Endothelial cell of umbilical vein (primary cell): Measurements from ENCODE around the gene PUS10. TPM values are rescaled to one million over a fixed set of nuclear protein-coding genes. Genes with fewer than 3 reads are reported as not detected.

ENCODE experiments used
- BruUV-seq: library from RNA; stranded (reverse); fragments of 400-500 nt; replicated peaks from 2 replicates; lab custom pipeline; 2021; lab: Mats Ljungman, UMichigan
- CTCF ChIA-PET: fragments of 300-600, 350-600 bp; sonication (Branson Sonifier 250); formaldehyde crosslinking; loops from one replicate; lab custom pipeline; 2021; ENCODE audit warnings: antibody characterized with exemption, inconsistent platforms; lab: Charles Lee
- POLR2A ChIA-PET: fragments of 300-600, 350-600 bp; sonication (Branson Sonifier 250); formaldehyde crosslinking; loops from one replicate; lab custom pipeline; 2021; ENCODE audit warnings: antibody characterized with exemption, inconsistent platforms; lab: Charles Lee
- DNase-seq: peaks from one replicate; pipeline ENCODE4 v3.0.0-alpha.2; 2011; ENCODE audit warnings: low read depth, low spot score
- FAIRE-seq: peaks from 2 replicates; lab custom pipeline; 2011; peaks lifted over from hg19 to GRCh38; lab: Jason Lieb, UNC
- H2AFZ ChIP-seq: 2 replicates; pipeline ENCODE4 v1.6.0; 2012; ENCODE audit warnings: low read depth, low read length, control low read depth, inconsistent platforms
- H3K27ac ChIP-seq: 2 replicates; pipeline ENCODE4 v1.5.1; 2011; ENCODE audit warnings: low read depth, mild to moderate bottlenecking, control low read depth, low read length, moderate library complexity; ENCODE audit not compliant: insufficient read depth
- H3K27me3 ChIP-seq, 2 experiments: 2 replicates each; pipeline versions ENCODE4 v1.6.0 to v1.6.1; 2011; ENCODE audit warnings: low read length in 2 of 2, mixed read lengths in 1 of 2; ENCODE audit not compliant: control insufficient read depth in 2 of 2, insufficient read depth in 2 of 2
- H3K36me3 ChIP-seq, 2 experiments: 2 replicates in 1 of 2; 3 replicates in 1 of 2; pipeline ENCODE4 v1.5.1; 2011; ENCODE audit warnings: low read length in 2 of 2, mild to moderate bottlenecking in 1 of 2, moderate library complexity in 1 of 2; ENCODE audit not compliant: control insufficient read depth in 2 of 2, insufficient read depth in 2 of 2; ENCODE audit errors: extremely low read depth in 1 of 2
- H3K4me1 ChIP-seq: 3 replicates; pipeline ENCODE4 v1.5.1; 2011; ENCODE audit warnings: mild to moderate bottlenecking, low read length; ENCODE audit not compliant: control insufficient read depth, insufficient read depth; ENCODE audit errors: extremely low read depth
- H3K4me2 ChIP-seq: 2 replicates; pipeline ENCODE4 v1.6.1; 2011; ENCODE audit warnings: low read length, control low read depth, mixed read lengths; ENCODE audit not compliant: insufficient read depth
- H3K4me3 ChIP-seq, 3 experiments: fragments of 200-600 bp in 1 of 3; sonication (generic), shearing (Covaris generic) in 1 of 3; replicated peaks in 1 of 3; 2 replicates each; pipeline ENCODE4 v1.5.1; 2011 to 2016; ENCODE audit warnings: control low read depth in 3 of 3, low read length in 3 of 3, mild to moderate bottlenecking in 2 of 3, inconsistent platforms in 1 of 3, low read depth in 1 of 3, moderate library complexity in 1 of 3; ENCODE audit not compliant: insufficient read depth in 1 of 3
- H3K79me2 ChIP-seq: 2 replicates; pipeline ENCODE4 v1.6.0; 2012; ENCODE audit warnings: low read length, inconsistent platforms; ENCODE audit not compliant: control insufficient read depth, insufficient read depth
- H3K9ac ChIP-seq: replicated peaks from 2 replicates; pipeline ENCODE3; 2011; ENCODE audit warnings: low read length, control low read depth; ENCODE audit not compliant: insufficient read depth; ENCODE audit errors: extremely low read depth
- H3K9me1 ChIP-seq: replicated peaks from 3 replicates; pipeline ENCODE4 v1.6.0; 2011; ENCODE audit warnings: mild to moderate bottlenecking, low read length; ENCODE audit not compliant: control insufficient read depth, insufficient read depth; ENCODE audit errors: extremely low read depth
- H3K9me3 ChIP-seq: replicated peaks from 2 replicates; pipeline ENCODE4 v1.5.1; 2012; ENCODE audit warnings: low read length, inconsistent platforms; ENCODE audit not compliant: control insufficient read depth, insufficient read depth
- H4K20me1 ChIP-seq: replicated peaks from 2 replicates; pipeline ENCODE3; 2011; ENCODE audit warnings: mild to moderate bottlenecking, low read length; ENCODE audit not compliant: control insufficient read depth, insufficient read depth; ENCODE audit errors: extremely low read depth
- EZH2 ChIP-seq: IDR thresholded peaks from 2 replicates; pipeline ENCODE4 v1.6.1; 2012; ENCODE audit warnings: borderline replicate concordance, low read depth, mild to moderate bottlenecking, moderate library complexity, low read length, inconsistent platforms; ENCODE audit not compliant: severe bottlenecking
- FOS ChIP-seq: IDR thresholded peaks from 2 replicates; pipeline ENCODE4 v1.6.1; 2011; ENCODE audit warnings: mild to moderate bottlenecking, low read length, moderate library complexity, borderline replicate concordance; ENCODE audit not compliant: insufficient read depth
- GATA2 ChIP-seq: IDR thresholded peaks from 2 replicates; pipeline ENCODE4 v1.7.0; 2011; ENCODE audit warnings: low read depth, mild to moderate bottlenecking, moderate library complexity, mixed read lengths, low read length; ENCODE audit not compliant: insufficient read length, insufficient read depth
- JUN ChIP-seq: IDR thresholded peaks from 2 replicates; pipeline ENCODE4 v1.6.1; 2011; ENCODE audit warnings: borderline replicate concordance, low read depth; ENCODE audit not compliant: insufficient read length, insufficient read depth
- MYC ChIP-seq: IDR thresholded peaks from one replicate; pipeline ENCODE4 v1.6.1; 2011; ENCODE audit warnings: mild to moderate bottlenecking, low read depth, low read length
- POLR2A ChIP-seq: IDR thresholded peaks from 2 replicates; pipeline ENCODE4 v1.6.1; 2012; ENCODE audit warnings: low read depth, mild to moderate bottlenecking, control low read depth, low read length
- POLR2AphosphoS5 ChIP-seq: IDR thresholded peaks from 2 replicates; pipeline ENCODE4 v1.6.1; 2012; ENCODE audit warnings: low read depth, mild to moderate bottlenecking, control low read depth, low read length, moderate library complexity; ENCODE audit not compliant: insufficient read depth
- dilution Hi-C: fragments of 300-500 bp; cut with MboI; formaldehyde crosslinking; loops from one replicate; pipeline ENCODE4 v1.15.0; 2019; ENCODE audit warnings: low sequenced_read_pairs; ENCODE audit not compliant: extremely low pct_ligation_motif_present
- intact Hi-C: fragments of 100-400 bp; cut with micrococcal nuclease; formaldehyde crosslinking; loops from one replicate; pipeline ENCODE4 v1.10.0; 2022
- polyA plus RNA-seq, 4 experiments: library from polyadenylated mRNA; depleted of rRNA in 3 of 4; stranded (reverse) in 3 of 4; unstranded in 1 of 4; fragments of >200 nt; gene quantifications; 2 replicates each; pipeline versions ENCODE4 v1.2.1 to v1.2.3, GENCODE V29; 2011 to 2012; ENCODE audit warnings: missing spikeins in 1 of 4
- total RNA-seq: library from RNA; stranded (reverse); gene quantifications from 2 replicates; pipeline ENCODE4 v1.2.3, GENCODE V29; 2021
- TF ChIP-seq, protein P1 (sequence below), 2 donors: IDR thresholded peaks; 1 replicate in 1 of 2; 2 replicates in 1 of 2; pipeline ENCODE4 v1.5.1; 2011; ENCODE audit warnings: low read length in 2 of 2, mild to moderate bottlenecking in 2 of 2, moderate library complexity in 2 of 2, control low read depth in 1 of 2, inconsistent platforms in 1 of 2, low read depth in 1 of 2; ENCODE audit not compliant: insufficient read depth in 1 of 2; ENCODE audit errors: extremely low read depth in 1 of 2
- TF ChIP-seq, protein P2 (sequence below): IDR thresholded peaks from 2 replicates; pipeline ENCODE4 v1.6.1; 2011; ENCODE audit not compliant: insufficient read depth, insufficient read length

Gene PUS10
- total and polyA plus RNA-seq, 2 donors (not counting 3 experiments of a cell fraction or from before 2014, with no cell fraction given), result 3.7 to 10.3 TPM

DNA sequence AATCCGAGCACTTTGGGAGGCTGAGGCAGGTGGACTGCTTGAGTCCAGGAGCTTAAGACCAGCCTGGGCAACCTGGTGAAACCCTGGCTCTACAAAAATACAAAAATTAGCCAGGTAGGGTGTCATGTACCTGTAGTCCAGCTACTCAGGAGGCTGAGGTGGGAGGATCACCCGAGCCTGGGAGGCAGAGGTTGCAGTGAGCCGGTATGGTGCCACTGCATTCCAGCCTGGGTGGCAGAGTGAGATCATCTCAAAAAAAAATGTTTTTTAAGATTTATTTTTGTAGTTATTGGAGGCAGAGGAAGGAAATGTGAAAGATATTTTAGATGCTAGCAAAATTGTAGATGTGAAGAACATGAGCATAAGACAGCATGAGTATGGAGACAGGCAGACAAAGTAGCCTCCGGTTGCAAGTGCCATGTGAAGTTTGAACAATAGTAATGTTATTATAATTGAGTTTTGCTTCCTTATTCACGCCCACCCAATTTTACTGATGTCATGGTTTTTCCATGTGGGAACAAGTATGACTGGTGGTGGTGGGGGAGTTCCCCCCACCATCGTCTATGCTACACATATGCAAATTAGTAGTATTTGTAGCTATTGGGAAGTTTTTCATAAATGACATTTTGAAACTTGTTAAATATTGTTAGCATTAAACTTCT, 118.7 kb downstream of the PUS10 start:
- FAIRE-seq (no peak), DNase-seq (peak; percentile 44)
- no peaks in the 10 kb centered on the region for H3K9me1 ChIP-seq
- no peaks in the 10 kb centered on the region for H3K4me1 ChIP-seq
- dilution Hi-C loops, result no loop called here
- no TSS peak for BruUV-seq
- TF ChIP-seq, protein P1, sequence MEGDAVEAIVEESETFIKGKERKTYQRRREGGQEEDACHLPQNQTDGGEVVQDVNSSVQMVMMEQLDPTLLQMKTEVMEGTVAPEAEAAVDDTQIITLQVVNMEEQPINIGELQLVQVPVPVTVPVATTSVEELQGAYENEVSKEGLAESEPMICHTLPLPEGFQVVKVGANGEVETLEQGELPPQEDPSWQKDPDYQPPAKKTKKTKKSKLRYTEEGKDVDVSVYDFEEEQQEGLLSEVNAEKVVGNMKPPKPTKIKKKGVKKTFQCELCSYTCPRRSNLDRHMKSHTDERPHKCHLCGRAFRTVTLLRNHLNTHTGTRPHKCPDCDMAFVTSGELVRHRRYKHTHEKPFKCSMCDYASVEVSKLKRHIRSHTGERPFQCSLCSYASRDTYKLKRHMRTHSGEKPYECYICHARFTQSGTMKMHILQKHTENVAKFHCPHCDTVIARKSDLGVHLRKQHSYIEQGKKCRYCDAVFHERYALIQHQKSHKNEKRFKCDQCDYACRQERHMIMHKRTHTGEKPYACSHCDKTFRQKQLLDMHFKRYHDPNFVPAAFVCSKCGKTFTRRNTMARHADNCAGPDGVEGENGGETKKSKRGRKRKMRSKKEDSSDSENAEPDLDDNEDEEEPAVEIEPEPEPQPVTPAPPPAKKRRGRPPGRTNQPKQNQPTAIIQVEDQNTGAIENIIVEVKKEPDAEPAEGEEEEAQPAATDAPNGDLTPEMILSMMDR (IDR thresholded peaks at IDR 0.05; ENCODE audit: extremely low read depth in 1 of 2, insufficient read depth in 1 of 2, low read depth in 1 of 2, low read length in 2 of 2), result no peak
- no peak for TF ChIP-seq POLR2A
- TF ChIP-seq, protein P2, sequence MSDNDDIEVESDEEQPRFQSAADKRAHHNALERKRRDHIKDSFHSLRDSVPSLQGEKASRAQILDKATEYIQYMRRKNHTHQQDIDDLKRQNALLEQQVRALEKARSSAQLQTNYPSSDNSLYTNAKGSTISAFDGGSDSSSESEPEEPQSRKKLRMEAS, result no peak
- H3K9ac ChIP-seq, result no peak overlapping the region
- H3K27ac ChIP-seq, result no peak overlapping the region
- CTCF ChIA-PET, result interaction anchor here (0.9 kb wide), 1 partner anchor 12 kb away, joined by 3 read pairs; no protein-coding TSS in a partner anchor
- H3K4me3 ChIP-seq, result no peak overlapping the region
- H4K20me1 ChIP-seq, result no peaks in the 10 kb centered on the region
- H3K9me3 ChIP-seq, result no peaks in the 10 kb centered on the region
- peaks cover 0 to 4% of the 10 kb centered on the region in 2 experiments for H3K36me3 ChIP-seq
- intact Hi-C loops, result no loop called here
- POLR2A ChIA-PET, result no interaction called here
- no peak overlapping the region for H2AFZ ChIP-seq
- H3K27me3 ChIP-seq, result no peaks in the 10 kb centered on the region
- H3K4me2 ChIP-seq, result no peak overlapping the region
- H3K79me2 ChIP-seq, result no peaks in the 10 kb centered on the region

DNA sequence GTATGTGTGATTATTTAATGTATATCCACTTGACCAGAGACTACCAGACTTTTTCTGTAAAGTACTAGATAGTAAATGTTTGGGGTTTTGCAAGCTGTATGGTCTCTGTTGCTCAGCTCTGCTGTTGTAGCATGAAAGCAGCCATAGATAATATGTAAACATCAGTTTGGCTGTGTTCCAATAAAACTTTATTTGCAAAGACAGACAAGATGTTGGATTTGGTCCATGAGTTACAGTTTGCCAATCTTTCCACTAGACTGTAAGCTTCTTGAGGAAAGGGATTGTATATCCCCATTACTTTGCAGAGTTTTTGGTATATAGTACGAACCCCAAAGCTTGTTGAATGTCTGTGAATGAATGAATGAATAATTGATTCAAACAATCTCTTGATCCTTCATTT, 119.5 kb downstream of the PUS10 start:
- ChIA-PET CTCF (interaction anchor here (0.9 kb wide), 1 partner anchor 11 kb away, joined by 3 read pairs; no protein-coding TSS in a partner anchor), POLR2A (no interaction called here)
- TF ChIP-seq, protein P2, result no peak
- TF ChIP-seq JUN (no peak), POLR2A (no peak), MYC (no peak), EZH2 (no peak), FOS (no peak), GATA2 (no peak), POLR2AphosphoS5 (no peak)
- TF ChIP-seq, protein P1 (IDR thresholded peaks at IDR 0.05; ENCODE audit: extremely low read depth in 1 of 2, insufficient read depth in 1 of 2, low read depth in 1 of 2, low read length in 2 of 2), result no peak
- H3K4me3 ChIP-seq, result no peak overlapping the region
- H3K9me3 ChIP-seq, result no peaks in the 10 kb centered on the region
- H3K27ac ChIP-seq, result no peak overlapping the region
- H2AFZ ChIP-seq, result no peak overlapping the region
- H3K4me1 ChIP-seq, result no peaks in the 10 kb centered on the region
- intact Hi-C loops, result no loop called here
- H3K4me2 ChIP-seq, result no peak overlapping the region
- peaks cover 4% of the 10 kb centered on the region in 2 experiments for H3K36me3 ChIP-seq
- DNase-seq, result no peak
- dilution Hi-C loops, result no loop called here
- no peaks in the 10 kb centered on the region for H3K79me2 ChIP-seq
- H3K27me3 ChIP-seq, result no peaks in the 10 kb centered on the region
- no peak overlapping the region for H3K9ac ChIP-seq
- H3K9me1 ChIP-seq, result no peaks in the 10 kb centered on the region
- BruUV-seq, result no TSS peak
- no peaks in the 10 kb centered on the region for H4K20me1 ChIP-seq
- no peak for FAIRE-seq
